CD4-positive, alpha-beta T cell (primary cell): ENCODE data around the gene GPR45. TPM values are rescaled to one million over a fixed set of nuclear protein-coding genes. Genes with fewer than 3 reads are reported as not detected.

Experiments used
- ATAC-seq: fragments of 200-7000 bp; cut with Tn5 transposase; one replicate; pipeline ENCODE4 v1.10.0; 2022; ENCODE audit warnings: mild to moderate bottlenecking; ENCODE audit not compliant: poor library complexity
- CTCF ChIA-PET: fragments of 350-600 bp; sonication (Branson Sonifier 250); formaldehyde crosslinking; loops from one replicate; lab custom pipeline; 2021; ENCODE audit warnings: antibody characterized with exemption, inconsistent platforms; lab: Charles Lee
- POLR2A ChIA-PET: fragments of 350-600 bp; sonication (Branson Sonifier 250); formaldehyde crosslinking; loops from one replicate; lab custom pipeline; 2021; ENCODE audit warnings: antibody characterized with exemption, inconsistent platforms; lab: Charles Lee
- DNase-seq, 14 experiments: peaks; one replicate each; pipeline ENCODE4 v3.0.0-alpha.2; 2013 to 2020; ENCODE audit warnings: mixed read lengths in 2 of 14
- H3K27ac ChIP-seq, 2 donors: one replicate each; pipeline versions ENCODE4 v1.5.1 to v1.7.0; 2013; ENCODE audit warnings: low read length in 2 of 2, low read depth in 1 of 2, mild to moderate bottlenecking in 1 of 2
- H3K27me3 ChIP-seq, 2 experiments: 1 replicate in 1 of 2; 2 replicates in 1 of 2; pipeline versions ENCODE4 v1.6.1 to v1.7.0; 2013; ENCODE audit warnings: low read length in 2 of 2, control low read depth in 1 of 2, mild to moderate bottlenecking in 1 of 2, moderate library complexity in 1 of 2; ENCODE audit not compliant: insufficient read depth in 2 of 2, control insufficient read depth in 1 of 2
- H3K36me3 ChIP-seq: one replicate; pipeline ENCODE4 v1.6.1; 2013; ENCODE audit warnings: low read length, control low read depth; ENCODE audit not compliant: insufficient read depth
- H3K4me1 ChIP-seq: one replicate; pipeline ENCODE4 v1.6.1; 2013; ENCODE audit warnings: low read length, control low read depth; ENCODE audit not compliant: insufficient read depth
- H3K4me3 ChIP-seq: one replicate; pipeline ENCODE4 v1.5.1; 2013; ENCODE audit warnings: mild to moderate bottlenecking, low read length, moderate library complexity
- H3K9me3 ChIP-seq, 2 experiments: 1 replicate in 1 of 2; 2 replicates in 1 of 2; pipeline versions ENCODE4 v1.6.1 to v1.7.0; 2013; ENCODE audit warnings: low read length in 2 of 2, mild to moderate bottlenecking in 2 of 2, control low read depth in 1 of 2, moderate library complexity in 1 of 2; ENCODE audit not compliant: control insufficient read depth in 1 of 2, insufficient read depth in 1 of 2
- H3K27ac Mint-ChIP-seq: one replicate; pipeline ENCODE4 v1.8.0; 2020; ENCODE audit warnings: mixed read lengths
- H3K27me3 Mint-ChIP-seq: one replicate; pipeline ENCODE4 v1.8.0; 2021; ENCODE audit warnings: mixed read lengths
- H3K36me3 Mint-ChIP-seq: one replicate; pipeline ENCODE4 v1.8.0; 2021; ENCODE audit warnings: low read depth, mixed read lengths
- H3K4me1 Mint-ChIP-seq: one replicate; pipeline ENCODE4 v1.8.0; 2021; ENCODE audit warnings: low read depth, mixed read lengths
- H3K4me3 Mint-ChIP-seq: one replicate; pipeline ENCODE4 v1.8.0; 2020; ENCODE audit warnings: mild to moderate bottlenecking, mixed read lengths
- H3K9me3 Mint-ChIP-seq: one replicate; pipeline ENCODE4 v1.8.0; 2020; ENCODE audit warnings: mixed read lengths
- CTCF ChIP-seq: fragments of 200-600 bp; IDR thresholded peaks from one replicate; pipeline ENCODE4 v1.8.0; 2022; ENCODE audit warnings: antibody characterized with exemption, mild to moderate bottlenecking
- intact Hi-C, 2 experiments: fragments of 100-400 bp; cut with DNase I in 1 of 2; cut with micrococcal nuclease in 1 of 2; formaldehyde crosslinking; loops; one replicate each; pipeline versions ENCODE4 v1.15.1 to v1.9.0; 2023 to 2025; cut with DNase I, micrococcal nuclease
- total RNA-seq, 174 experiments: library from RNA in 2 of 174; stranded (reverse) in 2 of 174; gene quantifications; one replicate each; pipeline ENCODE4 v1.2.3 and lab custom pipeline; 2021 to 2026

Gene GPR45
- total RNA-seq, 2 experiments from 2014 or later, result not detected

GRCh38 chr2:105290981-105291660 lies 49.6 kb downstream of the GPR45 start:
- POLR2A ChIA-PET, result no interaction called here
- no peak for DNase-seq
- Mint-ChIP-seq H3K27ac (no peak overlapping the region), H3K4me3 (no peak overlapping the region), H3K9me3 (no peaks in the 10 kb centered on the region), H3K27me3 (no peaks in the 10 kb centered on the region), H3K4me1 (peaks cover 5% of the 10 kb centered on the region), H3K36me3 (peaks cover 95% of the 10 kb centered on the region)
- TF ChIP-seq CTCF, result no peak
- H3K27me3 ChIP-seq, result no peaks in the 10 kb centered on the region
- no peak overlapping the region for H3K4me3 ChIP-seq
- CTCF ChIA-PET, result no interaction called here
- no peak for ATAC-seq
- no peak overlapping the region for H3K27ac ChIP-seq
- peaks cover 63% of the 10 kb centered on the region for H3K36me3 ChIP-seq
- H3K9me3 ChIP-seq, result no peaks in the 10 kb centered on the region
- intact Hi-C loops, result no loop called here
- no peaks in the 10 kb centered on the region for H3K4me1 ChIP-seq

- POLR2A ChIA-PET, result no interaction called here
- no peaks in the 10 kb centered on the region for H3K9me3 Mint-ChIP-seq
These were observed 50.4 kb downstream of the GPR45 start for GRCh38 chr2:105291981-105292380.

More at GRCh38 chr2:105291981-105292380, 50.4 kb downstream of the GPR45 start:
- H3K36me3 Mint-ChIP-seq, result peaks cover 97% of the 10 kb centered on the region
- no peaks in the 10 kb centered on the region for H3K9me3 ChIP-seq
- ATAC-seq (no peak), DNase-seq (no peak)
- H3K27ac ChIP-seq, result no peak overlapping the region
- intact Hi-C loops, result no loop called here
- no peak for TF ChIP-seq CTCF
- no peaks in the 10 kb centered on the region for H3K27me3 Mint-ChIP-seq
- no peak overlapping the region for H3K27ac Mint-ChIP-seq
- H3K36me3 ChIP-seq, result peaks cover 62% of the 10 kb centered on the region
- no peak overlapping the region for H3K4me3 Mint-ChIP-seq
- H3K27me3 ChIP-seq, result no peaks in the 10 kb centered on the region
- H3K4me1 Mint-ChIP-seq, result peaks cover 5% of the 10 kb centered on the region
- CTCF ChIA-PET, result no interaction called here
- H3K4me1 ChIP-seq, result no peaks in the 10 kb centered on the region
- no peak overlapping the region for H3K4me3 ChIP-seq

Other genes with a start within 250 kb of the GPR45 start
- 1 to 10 TPM; 7.3 to 9.2 TPM for gene MRPS9, start 203.7 kb upstream of the GPR45 start, total RNA-seq
- 10 to 100 TPM; 14.9 to 16.6 TPM for gene TGFBRAP1, start 88.0 kb downstream of the GPR45 start, total RNA-seq
- 10 to 100 TPM; 28.8 to 29.4 TPM for gene C2orf49, start 95.8 kb downstream of the GPR45 start, total RNA-seq
- gene FHL2, start 157.3 kb downstream of the GPR45 start, total RNA-seq, result under 1 TPM; 0.41 to 0.42 TPM